IMR-90 (cell line): Measurements from ENCODE around the gene SKA3.

ENCODE experiments used
- CEBPB ChIP-seq: IDR thresholded peaks from 2 replicates; pipeline ENCODE4 v1.6.1; 2012; ENCODE audit warnings: low read depth, low read length, improper control_type of control experiment
- ELK1 ChIP-seq: fragments of 150-350 bp; IDR thresholded peaks from 2 replicates; pipeline ENCODE4 v1.6.1; 2016; ENCODE audit warnings: low read depth, mild to moderate bottlenecking, low read length, moderate library complexity, borderline replicate concordance
- FOS ChIP-seq: fragments of 150-350 bp; IDR thresholded peaks from 2 replicates; pipeline ENCODE4 v1.6.1; 2016; ENCODE audit warnings: low read depth, low read length
- MXI1 ChIP-seq: IDR thresholded peaks from 2 replicates; pipeline ENCODE4 v1.6.1; 2012; ENCODE audit warnings: low read depth, mild to moderate bottlenecking, low read length, moderate library complexity, borderline replicate concordance
- POLR2A ChIP-seq: IDR thresholded peaks from 2 replicates; pipeline ENCODE4 v1.6.1; 2012; ENCODE audit warnings: mild to moderate bottlenecking, low read depth, low read length
- RAD21 ChIP-seq: IDR thresholded peaks from 2 replicates; pipeline ENCODE4 v1.6.1; 2012; ENCODE audit warnings: low read length, improper control_type of control experiment
- SMC3 ChIP-seq: fragments of 150-350 bp; IDR thresholded peaks from 2 replicates; pipeline ENCODE4 v1.6.1; 2016; ENCODE audit warnings: low read depth, mild to moderate bottlenecking, antibody characterized with exemption, low read length, moderate library complexity
- TF ChIP-seq, protein P1 (sequence below): conservative IDR thresholded peaks from 2 replicates; pipeline ENCODE4 v1.5.1; 2012; ENCODE audit warnings: mild to moderate bottlenecking, low read depth, low read length, improper control_type of control experiment

DNA sequence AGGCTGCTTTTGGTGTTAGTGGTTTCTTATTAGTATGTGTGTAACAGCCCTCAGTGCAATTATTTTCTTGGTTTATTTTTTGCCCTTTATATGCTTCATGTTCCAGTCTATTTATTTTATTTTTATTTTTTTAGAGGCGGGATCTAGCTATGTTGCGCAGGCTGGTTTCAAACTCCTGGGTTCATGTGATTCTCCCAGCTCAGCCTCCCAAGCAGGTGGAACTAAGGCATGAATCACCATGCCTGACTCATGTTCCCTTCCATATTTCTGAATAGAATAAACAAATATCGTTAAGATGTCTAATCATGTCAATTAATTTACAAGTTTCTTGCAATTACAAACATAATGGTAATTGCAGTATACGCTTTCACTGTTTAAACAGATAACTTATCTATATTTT, 11.7 kb downstream of the SKA3 start:
- TF ChIP-seq, protein P1, sequence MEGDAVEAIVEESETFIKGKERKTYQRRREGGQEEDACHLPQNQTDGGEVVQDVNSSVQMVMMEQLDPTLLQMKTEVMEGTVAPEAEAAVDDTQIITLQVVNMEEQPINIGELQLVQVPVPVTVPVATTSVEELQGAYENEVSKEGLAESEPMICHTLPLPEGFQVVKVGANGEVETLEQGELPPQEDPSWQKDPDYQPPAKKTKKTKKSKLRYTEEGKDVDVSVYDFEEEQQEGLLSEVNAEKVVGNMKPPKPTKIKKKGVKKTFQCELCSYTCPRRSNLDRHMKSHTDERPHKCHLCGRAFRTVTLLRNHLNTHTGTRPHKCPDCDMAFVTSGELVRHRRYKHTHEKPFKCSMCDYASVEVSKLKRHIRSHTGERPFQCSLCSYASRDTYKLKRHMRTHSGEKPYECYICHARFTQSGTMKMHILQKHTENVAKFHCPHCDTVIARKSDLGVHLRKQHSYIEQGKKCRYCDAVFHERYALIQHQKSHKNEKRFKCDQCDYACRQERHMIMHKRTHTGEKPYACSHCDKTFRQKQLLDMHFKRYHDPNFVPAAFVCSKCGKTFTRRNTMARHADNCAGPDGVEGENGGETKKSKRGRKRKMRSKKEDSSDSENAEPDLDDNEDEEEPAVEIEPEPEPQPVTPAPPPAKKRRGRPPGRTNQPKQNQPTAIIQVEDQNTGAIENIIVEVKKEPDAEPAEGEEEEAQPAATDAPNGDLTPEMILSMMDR = no peak
- TF ChIP-seq FOS (no peak), ELK1 (no peak), RAD21 (no peak), CEBPB (no peak), MXI1 (no peak), SMC3 (no peak), POLR2A (no peak)
